ENCODE results near the gene PYDC1.
A peak's percentile ranks its signal among the peaks of the same experiment; 100 is the strongest.
"Not testable (repeated sequence)": the region's sequence is repeated elsewhere in the genome, so short reads cannot be mapped to it uniquely, and the experiment has no call there.

Gene PYDC1

DNA sequence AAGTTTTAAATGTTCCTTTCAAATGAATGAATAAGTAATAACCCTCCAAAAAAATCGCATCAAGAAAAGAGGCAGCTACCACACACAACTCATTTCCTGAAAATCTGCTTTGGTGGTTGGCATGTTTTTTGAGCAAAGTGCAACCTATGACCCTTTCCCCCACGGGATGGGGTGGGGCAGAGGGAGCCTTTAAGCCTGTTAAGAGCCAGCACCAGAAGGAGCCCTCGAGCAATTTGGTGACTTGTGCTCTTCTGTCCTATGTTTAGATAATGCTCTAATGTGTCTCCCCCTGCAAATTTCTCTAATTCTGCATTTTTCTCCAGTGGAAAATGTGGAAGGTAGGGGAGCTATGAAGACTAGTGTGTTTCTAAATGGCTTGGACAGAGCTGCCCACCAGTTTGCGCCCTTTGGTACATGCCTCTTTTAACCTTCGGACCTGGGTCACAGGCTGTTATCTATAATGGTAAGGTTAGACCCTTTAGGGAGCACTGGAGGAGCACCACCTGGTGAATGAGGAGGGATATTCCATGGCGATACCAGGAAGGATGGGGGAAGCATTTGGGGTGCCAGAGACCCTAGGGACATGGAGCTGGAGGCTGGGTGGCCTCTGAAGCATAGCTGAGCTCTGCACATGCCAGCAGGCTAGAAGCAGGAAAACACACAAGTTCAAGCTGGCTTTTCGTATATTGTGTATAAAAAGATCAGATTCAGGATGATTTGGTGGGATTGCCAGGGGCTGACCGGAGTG lies 15.9 kb downstream of the PYDC1 start:
- Histone ChIP-seq H3K27me3 (replicated peaks; ENCODE audit: control insufficient read depth, insufficient read depth, low read length) (no peaks in the 10 kb centered on the region), H3K36me3 (ENCODE audit: control insufficient read depth, insufficient read depth, low read length) (peaks cover 6% of the 10 kb centered on the region), H3K4me3 (replicated peaks; ENCODE audit: low read depth, low read length) (peak overlapping the region; percentile 85)
- TF ChIP-seq, protein P1, sequence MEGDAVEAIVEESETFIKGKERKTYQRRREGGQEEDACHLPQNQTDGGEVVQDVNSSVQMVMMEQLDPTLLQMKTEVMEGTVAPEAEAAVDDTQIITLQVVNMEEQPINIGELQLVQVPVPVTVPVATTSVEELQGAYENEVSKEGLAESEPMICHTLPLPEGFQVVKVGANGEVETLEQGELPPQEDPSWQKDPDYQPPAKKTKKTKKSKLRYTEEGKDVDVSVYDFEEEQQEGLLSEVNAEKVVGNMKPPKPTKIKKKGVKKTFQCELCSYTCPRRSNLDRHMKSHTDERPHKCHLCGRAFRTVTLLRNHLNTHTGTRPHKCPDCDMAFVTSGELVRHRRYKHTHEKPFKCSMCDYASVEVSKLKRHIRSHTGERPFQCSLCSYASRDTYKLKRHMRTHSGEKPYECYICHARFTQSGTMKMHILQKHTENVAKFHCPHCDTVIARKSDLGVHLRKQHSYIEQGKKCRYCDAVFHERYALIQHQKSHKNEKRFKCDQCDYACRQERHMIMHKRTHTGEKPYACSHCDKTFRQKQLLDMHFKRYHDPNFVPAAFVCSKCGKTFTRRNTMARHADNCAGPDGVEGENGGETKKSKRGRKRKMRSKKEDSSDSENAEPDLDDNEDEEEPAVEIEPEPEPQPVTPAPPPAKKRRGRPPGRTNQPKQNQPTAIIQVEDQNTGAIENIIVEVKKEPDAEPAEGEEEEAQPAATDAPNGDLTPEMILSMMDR (IDR thresholded peaks at IDR 0.05; ENCODE audit: insufficient read depth, low read length, poor library complexity, severe bottlenecking), result peak; percentile 14
- no peak for DNase-seq (ENCODE audit: extremely low read depth, insufficient read length)

DNA sequence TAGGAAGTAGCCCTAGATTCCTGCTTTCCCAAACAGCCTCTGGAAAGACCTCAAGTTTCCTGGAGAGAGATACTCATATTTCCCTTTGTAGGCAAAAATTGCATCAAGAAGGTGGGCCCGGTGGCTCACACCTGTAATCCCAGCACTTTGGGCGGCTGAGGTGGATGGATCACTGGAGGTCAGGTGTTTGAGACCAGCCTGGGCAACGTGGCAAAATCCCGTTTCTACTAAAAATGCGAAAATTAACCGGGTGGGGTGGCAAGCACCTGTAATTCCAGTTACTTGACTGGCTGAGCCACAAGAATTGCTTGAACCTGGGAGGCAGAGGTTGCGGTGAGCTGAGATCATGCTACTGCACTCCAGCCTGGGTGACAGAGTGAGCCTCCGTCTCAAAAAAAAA lies 16.8 kb downstream of the PYDC1 start:
- H3K36me3 ChIP-seq (ENCODE audit: control insufficient read depth, insufficient read depth, low read length); DNase-seq (ENCODE audit: extremely low read depth, insufficient read length); H3K27me3 ChIP-seq (replicated peaks; ENCODE audit: control insufficient read depth, insufficient read depth, low read length): not testable (repeated sequence)

DNA sequence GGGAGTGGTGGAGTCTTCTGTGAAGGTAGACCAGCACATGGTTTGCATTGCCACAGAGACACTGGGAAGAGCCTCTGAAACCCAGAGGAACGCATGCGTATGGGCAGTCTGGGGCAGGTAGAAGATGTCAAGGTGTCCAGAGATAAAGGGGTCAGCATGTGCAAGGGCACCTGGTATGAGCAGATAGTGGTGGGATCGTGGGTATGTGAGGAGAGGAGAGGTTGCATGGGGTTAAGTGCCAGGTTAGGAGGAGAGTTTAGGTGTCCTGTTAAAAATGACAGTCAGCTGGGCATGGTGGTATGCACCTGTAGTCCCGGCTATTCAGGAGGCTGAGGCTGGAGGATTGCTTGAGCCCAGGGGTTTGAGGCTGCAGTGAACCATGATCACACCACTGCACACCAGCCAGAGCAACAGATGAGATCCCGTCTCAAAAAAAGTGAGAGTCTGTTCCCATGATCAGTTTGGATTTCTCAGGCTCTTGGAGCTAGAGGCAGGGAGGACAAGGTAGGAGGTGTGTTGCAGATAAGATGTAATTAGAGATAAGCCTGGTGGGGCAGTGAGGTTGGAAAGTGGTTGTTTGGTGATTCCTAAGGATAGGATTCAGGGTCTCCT lies 17.4 kb downstream of the PYDC1 start:
- Histone ChIP-seq H3K27me3 (replicated peaks; ENCODE audit: control insufficient read depth, insufficient read depth, low read length) (no peaks in the 10 kb centered on the region), H3K36me3 (ENCODE audit: control insufficient read depth, insufficient read depth, low read length) (peaks cover 11% of the 10 kb centered on the region), H3K4me3 (replicated peaks; ENCODE audit: low read depth, low read length) (no peak overlapping the region)
- TF ChIP-seq, protein P1 (IDR thresholded peaks at IDR 0.05; ENCODE audit: insufficient read depth, low read length, poor library complexity, severe bottlenecking), result no peak
- DNase-seq (ENCODE audit: extremely low read depth, insufficient read length), result no peak

More for the DNA sequence above, 16.8 kb downstream of the PYDC1 start:
- not testable (repeated sequence) for H3K4me3 ChIP-seq (replicated peaks; ENCODE audit: low read depth, low read length)

DNA sequence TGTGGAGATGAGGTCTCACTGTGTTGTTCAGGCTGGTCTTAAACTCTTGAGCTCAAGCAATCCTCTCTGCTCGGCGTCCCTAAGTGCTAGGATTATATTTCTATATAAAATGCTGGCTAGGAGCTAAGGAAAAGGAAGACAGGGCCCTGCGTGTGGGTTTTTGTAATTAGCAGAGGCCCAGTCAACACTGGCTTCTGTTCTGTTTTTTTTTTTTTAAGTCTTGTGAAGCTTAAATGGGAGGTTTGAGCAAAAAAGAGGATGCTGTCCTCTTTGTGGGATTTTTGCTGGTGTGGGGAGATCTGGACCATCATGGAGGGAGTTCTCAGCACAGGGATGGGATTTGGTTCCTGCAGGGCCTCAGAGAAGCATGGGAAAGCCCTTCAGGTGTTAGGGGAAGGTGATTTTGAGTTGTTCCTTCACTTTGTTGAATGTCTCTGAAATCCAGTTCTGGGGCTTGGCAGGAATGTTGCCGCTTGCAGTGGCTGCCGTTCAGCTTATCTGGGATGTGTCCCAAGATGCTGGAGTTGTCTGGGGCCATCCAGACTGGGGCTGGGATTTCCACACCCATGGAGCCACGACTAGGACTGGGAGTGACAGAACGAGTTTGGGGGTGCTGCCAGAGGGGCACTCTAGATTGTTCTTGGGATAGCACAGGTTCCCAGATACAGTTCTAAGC lies 18.6 kb downstream of the PYDC1 start:
- Histone ChIP-seq H3K27me3 (replicated peaks; ENCODE audit: control insufficient read depth, insufficient read depth, low read length) (no peaks in the 10 kb centered on the region), H3K36me3 (ENCODE audit: control insufficient read depth, insufficient read depth, low read length) (peaks cover 20% of the 10 kb centered on the region), H3K4me3 (replicated peaks; ENCODE audit: low read depth, low read length) (no peak overlapping the region)
- no peak for DNase-seq (ENCODE audit: extremely low read depth, insufficient read length)
- TF ChIP-seq, protein P1 (IDR thresholded peaks at IDR 0.05; ENCODE audit: insufficient read depth, low read length, poor library complexity, severe bottlenecking), result no peak

DNA sequence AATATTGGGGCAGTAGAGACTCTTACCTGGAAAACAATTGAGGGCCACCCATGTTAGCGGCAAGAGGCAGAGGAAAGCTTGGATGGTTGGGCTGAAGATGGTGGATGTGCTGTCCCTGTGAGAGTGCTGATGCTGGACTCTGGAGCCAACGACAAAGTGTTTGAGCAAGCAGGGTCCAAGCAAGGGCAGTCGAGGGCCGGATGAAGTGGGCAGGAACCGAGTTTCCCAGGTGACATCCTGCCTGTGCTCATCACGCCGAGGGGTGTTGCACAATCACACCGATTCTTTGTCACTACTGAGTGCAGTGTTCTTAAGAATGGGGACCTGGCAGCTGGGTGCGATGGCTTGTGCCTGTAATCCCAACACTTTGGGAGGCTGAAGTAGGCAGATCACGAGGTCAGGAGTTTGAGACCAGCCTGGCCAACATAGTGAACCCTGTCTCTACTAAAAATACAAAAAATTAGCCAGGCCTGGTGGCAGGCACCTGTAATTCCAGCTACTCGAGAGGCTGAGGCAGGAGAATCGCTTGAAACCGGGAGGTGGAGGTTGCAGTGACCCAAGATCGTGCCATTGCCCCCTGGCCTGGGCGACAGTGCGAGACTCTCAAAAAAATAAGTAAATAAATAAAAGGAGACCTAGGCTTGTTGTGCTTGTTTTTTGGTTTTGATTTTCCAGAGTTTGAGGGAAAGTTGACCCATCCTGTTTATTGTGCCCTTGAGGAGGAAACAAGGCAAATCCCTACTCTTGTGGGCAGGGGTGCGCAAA lies 20.4 kb downstream of the PYDC1 start:
- Histone ChIP-seq H3K4me3 (replicated peaks; ENCODE audit: low read depth, low read length) (no peak overlapping the region), H3K27me3 (replicated peaks; ENCODE audit: control insufficient read depth, insufficient read depth, low read length) (no peaks in the 10 kb centered on the region), H3K36me3 (ENCODE audit: control insufficient read depth, insufficient read depth, low read length) (peaks cover 32% of the 10 kb centered on the region)
- TF ChIP-seq, protein P1 (IDR thresholded peaks at IDR 0.05; ENCODE audit: insufficient read depth, low read length, poor library complexity, severe bottlenecking), result no peak
- no peak for DNase-seq (ENCODE audit: extremely low read depth, insufficient read length)

DNA sequence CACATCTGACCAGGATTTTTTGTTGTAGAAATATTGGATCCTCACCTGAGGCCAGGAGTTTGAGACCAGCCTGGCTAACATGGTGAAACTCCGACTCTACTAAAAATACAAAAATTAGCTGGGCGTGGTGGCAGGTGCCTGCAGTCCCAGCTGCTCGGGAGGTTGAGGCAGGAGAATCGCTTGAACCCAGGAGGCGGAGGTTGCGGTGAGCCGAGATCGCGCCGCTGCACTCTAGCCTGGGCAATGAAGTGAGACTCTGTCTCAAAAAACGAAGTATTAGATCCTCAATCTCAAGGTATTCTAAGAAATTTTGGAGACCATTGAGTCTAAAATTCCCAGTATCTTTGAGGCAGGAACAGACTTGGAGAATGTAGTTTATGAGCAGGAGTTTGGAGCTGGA lies 21.1 kb downstream of the PYDC1 start:
- DNase-seq (ENCODE audit: extremely low read depth, insufficient read length); H3K4me3 ChIP-seq (replicated peaks; ENCODE audit: low read depth, low read length); H3K27me3 ChIP-seq (replicated peaks; ENCODE audit: control insufficient read depth, insufficient read depth, low read length): not testable (repeated sequence)
- peaks cover 34% of the 10 kb centered on the region for H3K36me3 ChIP-seq (ENCODE audit: control insufficient read depth, insufficient read depth, low read length)

Measured in GM06990 (cell line).